AG04450 (cell line): ENCODE measurements around the gene OTUD1. TPM values are rescaled to one million over a fixed set of nuclear protein-coding genes. Genes with fewer than 3 reads are reported as not detected.

Source experiments
- CTCF ChIA-PET: fragments of 300-600, 350-600 bp; formaldehyde crosslinking; extraction: SDS; loops from one replicate; lab custom pipeline; 2022; ENCODE audit warnings: antibody characterized with exemption, inconsistent platforms; lab: Charles Lee
- POLR2A ChIA-PET: fragments of 350-600 bp; formaldehyde crosslinking; extraction: SDS; loops from one replicate; lab custom pipeline; 2021; ENCODE audit warnings: antibody characterized with exemption, inconsistent platforms; lab: Yijun Ruan, JAX
- DNase-seq: peaks from one replicate; pipeline ENCODE4 v3.0.0-alpha.2; 2011; ENCODE audit warnings: low read depth, low spot score
- H3K27ac ChIP-seq: one replicate; pipeline ENCODE4 v1.5.1; 2012; ENCODE audit warnings: low read depth, low read length, control low read depth
- H3K27me3 ChIP-seq: one replicate; pipeline ENCODE4 v1.6.0; 2012; ENCODE audit warnings: low read length; ENCODE audit not compliant: control insufficient read depth, insufficient read depth
- H3K4me3 ChIP-seq: 2 replicates; pipeline ENCODE4 v1.5.1; 2011; ENCODE audit warnings: mild to moderate bottlenecking, low read depth, low read length, control low read depth
- H3K9me3 ChIP-seq: 2 replicates; pipeline ENCODE4 v1.5.1; 2012; ENCODE audit warnings: low read length; ENCODE audit not compliant: control insufficient read depth, insufficient read depth
- CTCF ChIP-seq: IDR thresholded peaks from 2 replicates; pipeline ENCODE4 v1.5.1; 2011; ENCODE audit warnings: low read depth, low read length, control low read depth, inconsistent platforms
- polyA plus RNA-seq: library from polyadenylated mRNA; depleted of rRNA; stranded (reverse); fragments of >200 nt; gene quantifications from 2 replicates; pipeline ENCODE4 v1.2.3, GENCODE V29; 2011; rRNA removed
- small RNA-seq: library from RNA; depleted of rRNA; stranded (forward); fragments of <200 nt; gene quantifications from one replicate; pipeline ENCODE3, GENCODE V24; 2012; ENCODE audit warnings: low read depth; ENCODE audit not compliant: insufficient read length

OTUD1 gene
- polyA plus RNA-seq, 1 experiment = 1.5 TPM

- Histone ChIP-seq H3K27me3 (no peaks in the 10 kb centered on the region), H3K9me3 (no peaks in the 10 kb centered on the region), H3K4me3 (no peak overlapping the region), H3K27ac (no peak overlapping the region)
- POLR2A ChIA-PET = no interaction called here
- CTCF ChIA-PET = no interaction called here
- DNase-seq = no peak
- TF ChIP-seq CTCF = no peak
Observed at GRCh38 chr10:23481363-23481961, 42.6 kb downstream of the OTUD1 start.

- no peak for TF ChIP-seq CTCF
- CTCF ChIA-PET = no interaction called here
- POLR2A ChIA-PET = no interaction called here
Observed at GRCh38 chr10:23490115-23490514, 51.2 kb downstream of the OTUD1 start.

More at GRCh38 chr10:23490115-23490514, 51.2 kb downstream of the OTUD1 start:
- no peaks in the 10 kb centered on the region for H3K27me3 ChIP-seq
- DNase-seq = no peak
- H3K4me3 ChIP-seq = no peak overlapping the region
- no peak overlapping the region for H3K27ac ChIP-seq
- H3K9me3 ChIP-seq = no peaks in the 10 kb centered on the region

Small RNA genes lying within 50 kb of the gene (small RNA-seq; reads per million reads assigned to genes)
- gene MIR1254-2 = not detected

Other genes with a start within 250 kb of the OTUD1 start
- not detected in 2 replicates for gene PTF1A, start 246.8 kb upstream of the OTUD1 start, polyA plus RNA-seq
- 0.10 and 0.14 TPM in 2 replicates for gene C10orf67, start 94.3 kb upstream of the OTUD1 start, polyA plus RNA-seq